GM12892 (cell line): Measurements from ENCODE around the gene DENND1B.

Experiments used
- POLR2A ChIP-seq: IDR thresholded peaks from 2 replicates; pipeline ENCODE4 v1.6.1; 2011; ENCODE audit warnings: low read depth, low read length, control low read depth
- POLR2AphosphoS5 ChIP-seq: IDR thresholded peaks from 2 replicates; pipeline ENCODE4 v1.6.1; 2011; ENCODE audit warnings: low read depth, low read length, control low read depth
- TAF1 ChIP-seq: IDR thresholded peaks from 2 replicates; pipeline ENCODE4 v1.6.1; 2011; ENCODE audit warnings: low read depth, mild to moderate bottlenecking, control low read depth, low read length, borderline replicate concordance

DNA sequence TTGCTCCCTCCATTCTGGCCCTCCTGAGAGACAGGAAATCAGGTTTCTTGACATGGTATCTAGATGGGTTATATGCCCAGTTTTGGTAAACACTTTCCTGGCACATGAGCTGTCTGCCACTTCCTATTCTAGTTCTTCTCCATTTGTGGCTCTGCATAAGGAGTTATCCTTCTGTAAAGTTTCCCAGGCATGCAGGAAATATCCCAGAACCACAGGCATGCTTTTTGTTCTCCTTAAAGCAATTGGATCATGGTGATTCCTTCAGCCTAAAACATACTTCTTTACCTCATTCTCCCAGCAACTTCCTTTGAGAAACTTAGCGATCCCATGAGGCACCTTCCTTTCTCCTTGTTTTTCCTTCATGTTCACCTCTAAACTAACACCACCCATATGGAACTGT is 307.4 kb downstream of the DENND1B start:
- no peak for TF ChIP-seq POLR2AphosphoS5
- no peak for TF ChIP-seq POLR2A
- no peak for TF ChIP-seq TAF1
